T-helper 1 cell treated with Interleukin-12 subunit alpha and Interleukin-12 subunit beta and Interleukin-4 antibody, amounts not matched to agents 30 μg/mL and 1 μg/mL, for 36 hours (primary cell): Measurements from ENCODE around the gene PTPRG.
"Not testable (repeated sequence)": the region's sequence is repeated elsewhere in the genome, so short reads cannot be mapped to it uniquely, and the experiment has no call there.

Experiments
- H3K27ac Mint-ChIP-seq: one replicate; pipeline ENCODE4 v1.8.0; 2021; ENCODE audit warnings: mild to moderate bottlenecking, mixed read lengths
- H3K27me3 Mint-ChIP-seq: one replicate; pipeline ENCODE4 v1.8.0; 2021; ENCODE audit warnings: low read depth, mixed read lengths
- H3K36me3 Mint-ChIP-seq: one replicate; pipeline ENCODE4 v1.8.0; 2021; ENCODE audit warnings: low read depth, mixed read lengths
- H3K4me1 Mint-ChIP-seq: one replicate; pipeline ENCODE4 v1.8.0; 2021; ENCODE audit warnings: low read depth, mixed read lengths
- H3K4me3 Mint-ChIP-seq: one replicate; pipeline ENCODE4 v1.8.0; 2021; ENCODE audit warnings: mild to moderate bottlenecking, moderate library complexity, mixed read lengths
- H3K9me3 Mint-ChIP-seq: one replicate; pipeline ENCODE4 v1.8.0; 2021; ENCODE audit warnings: mixed read lengths

PTPRG gene

DNA sequence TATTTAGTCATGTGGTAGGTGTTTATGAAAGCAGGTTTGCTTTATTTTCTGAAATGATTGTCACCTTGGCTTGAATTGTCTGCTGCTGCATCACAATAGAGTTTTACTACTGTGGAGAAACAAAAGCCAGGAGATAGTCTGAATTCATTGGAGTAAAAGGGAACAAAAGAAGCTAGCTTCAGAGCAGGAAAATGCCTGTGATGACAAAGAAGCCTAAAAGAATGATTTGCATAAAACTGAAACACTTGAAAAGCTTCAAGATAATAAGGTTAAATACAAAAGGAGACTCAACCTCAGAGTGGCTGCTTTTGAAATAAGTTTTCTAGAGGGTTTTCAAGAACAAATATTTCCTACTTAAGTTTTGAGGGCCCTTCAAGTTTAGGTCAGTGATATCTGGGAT lies 138.3 kb downstream of the PTPRG start:
- H3K9me3 Mint-ChIP-seq = no peaks in the 10 kb centered on the region
- H3K27ac Mint-ChIP-seq = no peak overlapping the region
- H3K27me3 Mint-ChIP-seq = no peaks in the 10 kb centered on the region
- no peaks in the 10 kb centered on the region for H3K4me1 Mint-ChIP-seq
- no peaks in the 10 kb centered on the region for H3K36me3 Mint-ChIP-seq
- no peak overlapping the region for H3K4me3 Mint-ChIP-seq

DNA sequence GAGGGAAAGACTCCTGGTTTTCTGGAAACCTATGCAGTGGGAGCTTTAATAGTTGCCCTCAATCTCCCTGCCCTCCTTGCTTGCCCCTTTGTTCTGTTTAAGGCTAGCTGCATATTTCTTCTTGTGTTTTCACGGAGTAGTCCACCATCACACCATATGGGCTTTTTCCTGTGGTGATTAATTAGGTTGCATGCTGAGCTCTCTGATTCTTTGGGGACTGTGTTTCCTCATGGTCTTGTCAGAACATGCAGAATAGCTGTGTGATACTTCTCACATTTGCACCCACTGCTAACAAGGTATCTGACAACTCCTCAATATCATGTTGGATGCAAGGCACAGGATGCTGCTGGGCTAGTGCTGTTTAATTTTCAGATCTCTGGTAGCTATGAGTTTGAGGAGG lies 139.6 kb downstream of the PTPRG start:
- Mint-ChIP-seq H3K36me3 (no peaks in the 10 kb centered on the region), H3K27ac (no peak overlapping the region), H3K4me1 (no peaks in the 10 kb centered on the region)

GRCh38 chr3:61702453-61702852 lies 141.1 kb downstream of the PTPRG start:
- H3K4me3 Mint-ChIP-seq = no peak overlapping the region
- no peaks in the 10 kb centered on the region for H3K9me3 Mint-ChIP-seq

More for the DNA sequence above, 139.6 kb downstream of the PTPRG start:
- H3K9me3 Mint-ChIP-seq = no peaks in the 10 kb centered on the region
- no peak overlapping the region for H3K4me3 Mint-ChIP-seq
- no peaks in the 10 kb centered on the region for H3K27me3 Mint-ChIP-seq

GRCh38 chr3:61704807-61705206 lies 143.4 kb downstream of the PTPRG start:
- Mint-ChIP-seq H3K4me1 (no peaks in the 10 kb centered on the region), H3K36me3 (no peaks in the 10 kb centered on the region), H3K9me3 (no peaks in the 10 kb centered on the region), H3K4me3 (no peak overlapping the region), H3K27me3 (no peaks in the 10 kb centered on the region), H3K27ac (no peak overlapping the region)

More at GRCh38 chr3:61702453-61702852, 141.1 kb downstream of the PTPRG start:
- Mint-ChIP-seq H3K36me3 (no peaks in the 10 kb centered on the region), H3K27ac (no peak overlapping the region), H3K4me1 (no peaks in the 10 kb centered on the region), H3K27me3 (no peaks in the 10 kb centered on the region)

DNA sequence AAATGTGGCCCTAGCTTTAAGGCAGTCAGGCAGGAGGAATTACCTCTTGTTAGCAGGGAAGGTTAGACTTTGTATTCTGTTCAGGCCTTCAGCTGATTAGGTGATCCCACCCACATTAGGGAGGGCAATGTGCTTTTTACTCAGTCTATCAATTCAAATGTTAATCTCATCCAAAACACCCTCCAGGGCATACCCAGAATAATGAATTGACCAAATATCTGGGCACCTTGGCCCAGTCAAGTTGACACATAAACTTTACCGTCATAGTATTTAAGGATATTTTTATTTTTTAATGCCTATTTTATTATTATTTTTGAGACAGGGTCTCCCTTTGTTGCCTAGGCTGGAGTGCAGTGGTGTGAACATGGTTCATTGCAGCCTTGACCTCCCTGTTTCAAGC lies 146.1 kb downstream of the PTPRG start:
- H3K4me1 Mint-ChIP-seq = no peaks in the 10 kb centered on the region
- no peak overlapping the region for H3K27ac Mint-ChIP-seq
- H3K9me3 Mint-ChIP-seq = no peaks in the 10 kb centered on the region
- H3K27me3 Mint-ChIP-seq = no peaks in the 10 kb centered on the region
- no peaks in the 10 kb centered on the region for H3K36me3 Mint-ChIP-seq
- no peak overlapping the region for H3K4me3 Mint-ChIP-seq

DNA sequence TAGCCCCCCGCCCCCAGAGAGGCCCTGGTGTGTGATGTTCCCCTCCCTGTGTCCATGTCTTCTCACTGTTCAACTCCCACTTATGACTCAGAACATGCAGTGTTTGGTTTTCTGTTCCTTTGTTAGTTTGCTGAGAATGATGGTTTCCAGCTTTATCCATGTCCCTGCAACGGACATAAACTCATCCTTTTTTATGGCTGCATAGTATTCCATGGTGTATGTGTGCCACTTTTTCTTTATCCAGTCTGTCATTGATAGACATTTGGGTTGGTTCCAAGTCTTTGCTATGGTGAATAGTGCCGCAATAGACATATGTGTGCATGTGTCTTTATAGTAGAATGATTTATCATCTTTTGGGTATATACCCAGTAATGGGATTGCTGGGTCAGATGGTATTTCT lies 149.5 kb downstream of the PTPRG start:
- H3K4me1 Mint-ChIP-seq, H3K27me3 Mint-ChIP-seq, H3K9me3 Mint-ChIP-seq: not testable (repeated sequence)

GRCh38 chr3:61714225-61714624 lies 152.9 kb downstream of the PTPRG start:
- no peaks in the 10 kb centered on the region for H3K27me3 Mint-ChIP-seq
- no peaks in the 10 kb centered on the region for H3K9me3 Mint-ChIP-seq
- no peak overlapping the region for H3K4me3 Mint-ChIP-seq
- no peak overlapping the region for H3K27ac Mint-ChIP-seq
- no peaks in the 10 kb centered on the region for H3K4me1 Mint-ChIP-seq
- no peaks in the 10 kb centered on the region for H3K36me3 Mint-ChIP-seq

More for the DNA sequence above, 149.5 kb downstream of the PTPRG start:
- not testable (repeated sequence) for H3K4me3 Mint-ChIP-seq, H3K36me3 Mint-ChIP-seq, H3K27ac Mint-ChIP-seq

- no peaks in the 10 kb centered on the region for H3K36me3 Mint-ChIP-seq
- H3K9me3 Mint-ChIP-seq = no peaks in the 10 kb centered on the region
- H3K27ac Mint-ChIP-seq = no peak overlapping the region
- H3K4me3 Mint-ChIP-seq = no peak overlapping the region
- no peaks in the 10 kb centered on the region for H3K4me1 Mint-ChIP-seq
- H3K27me3 Mint-ChIP-seq = no peaks in the 10 kb centered on the region
Measured at GRCh38 chr3:61715886-61716527, 154.6 kb downstream of the PTPRG start.

GRCh38 chr3:61716693-61717092 lies 155.3 kb downstream of the PTPRG start:
- H3K36me3 Mint-ChIP-seq, H3K27ac Mint-ChIP-seq, H3K27me3 Mint-ChIP-seq, H3K9me3 Mint-ChIP-seq, H3K4me3 Mint-ChIP-seq, H3K4me1 Mint-ChIP-seq: not testable (repeated sequence)

- H3K27ac Mint-ChIP-seq = no peak overlapping the region
- no peaks in the 10 kb centered on the region for H3K36me3 Mint-ChIP-seq
- no peaks in the 10 kb centered on the region for H3K27me3 Mint-ChIP-seq
- no peaks in the 10 kb centered on the region for H3K9me3 Mint-ChIP-seq
- H3K4me1 Mint-ChIP-seq = no peaks in the 10 kb centered on the region
- no peak overlapping the region for H3K4me3 Mint-ChIP-seq
Measured at GRCh38 chr3:61718565-61718964, 157.2 kb downstream of the PTPRG start.

DNA sequence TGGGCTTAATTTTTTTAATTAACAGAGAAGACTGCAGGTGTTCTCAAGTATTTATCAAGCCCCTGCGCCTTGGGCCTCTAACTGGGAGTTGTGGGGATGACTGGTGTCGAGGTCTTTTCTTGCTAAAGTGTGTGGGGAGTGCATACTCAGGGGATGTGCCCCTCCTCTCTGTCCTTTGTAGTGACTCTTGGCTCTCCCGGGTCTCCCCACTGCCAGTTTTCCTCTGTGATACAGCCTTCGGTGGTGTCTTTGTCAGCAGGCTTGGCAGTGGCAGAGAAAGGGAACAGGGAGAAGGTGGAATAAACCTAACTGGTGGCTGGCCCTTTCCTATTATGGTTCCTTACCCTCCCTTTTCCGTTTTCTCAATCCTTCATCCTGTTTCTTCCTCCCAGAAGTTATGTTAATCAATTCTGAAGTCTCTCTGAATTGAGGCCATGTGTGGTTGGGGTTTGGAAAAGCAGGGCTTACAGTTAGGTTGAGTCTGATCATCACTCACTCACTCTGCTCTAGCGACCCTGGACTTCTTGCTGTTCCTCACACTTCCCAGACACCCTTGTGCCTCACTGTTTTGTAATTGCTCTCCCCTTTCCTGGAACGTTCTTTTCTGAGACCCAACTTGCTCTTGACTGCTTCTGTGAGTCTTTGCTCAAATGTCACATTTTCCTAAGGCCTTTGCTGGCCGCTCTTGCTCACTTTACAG lies 158.1 kb downstream of the PTPRG start:
- no peaks in the 10 kb centered on the region for H3K9me3 Mint-ChIP-seq
- no peaks in the 10 kb centered on the region for H3K36me3 Mint-ChIP-seq
- H3K4me3 Mint-ChIP-seq = no peak overlapping the region
- no peak overlapping the region for H3K27ac Mint-ChIP-seq
- H3K27me3 Mint-ChIP-seq = no peaks in the 10 kb centered on the region
- no peaks in the 10 kb centered on the region for H3K4me1 Mint-ChIP-seq

DNA sequence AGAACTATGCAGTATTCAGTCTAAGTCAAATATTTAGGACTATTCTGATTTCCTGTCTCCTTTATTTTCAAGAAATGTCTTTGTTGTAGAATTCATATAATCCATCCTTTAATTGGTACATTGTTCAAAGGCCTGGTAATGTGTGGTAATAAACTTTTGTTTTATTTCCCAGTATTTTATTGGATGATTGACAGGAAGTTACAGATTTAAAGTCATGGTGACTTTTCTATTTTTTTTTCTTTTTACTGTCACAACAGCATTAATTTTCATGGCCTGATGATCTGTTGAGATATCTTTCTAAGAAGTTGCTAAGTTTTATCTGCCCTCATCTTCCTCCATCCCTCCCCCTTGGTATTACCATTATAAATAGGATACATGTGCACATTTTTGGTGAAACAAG lies 161.7 kb downstream of the PTPRG start:
- no peak overlapping the region for H3K27ac Mint-ChIP-seq
- H3K27me3 Mint-ChIP-seq = no peaks in the 10 kb centered on the region

GRCh38 chr3:61724183-61724582 lies 162.8 kb downstream of the PTPRG start:
- Mint-ChIP-seq H3K9me3 (no peaks in the 10 kb centered on the region), H3K4me1 (no peaks in the 10 kb centered on the region), H3K36me3 (no peaks in the 10 kb centered on the region), H3K27ac (no peak overlapping the region), H3K27me3 (no peaks in the 10 kb centered on the region), H3K4me3 (no peak overlapping the region)

More for the DNA sequence above, 161.7 kb downstream of the PTPRG start:
- H3K36me3 Mint-ChIP-seq = no peaks in the 10 kb centered on the region
- H3K4me3 Mint-ChIP-seq = no peak overlapping the region
- no peaks in the 10 kb centered on the region for H3K9me3 Mint-ChIP-seq
- no peaks in the 10 kb centered on the region for H3K4me1 Mint-ChIP-seq

GRCh38 chr3:61724801-61725200 lies 163.4 kb downstream of the PTPRG start:
- H3K4me3 Mint-ChIP-seq = no peak overlapping the region
- no peaks in the 10 kb centered on the region for H3K27me3 Mint-ChIP-seq
- H3K36me3 Mint-ChIP-seq = no peaks in the 10 kb centered on the region
- no peaks in the 10 kb centered on the region for H3K9me3 Mint-ChIP-seq
- H3K27ac Mint-ChIP-seq = no peak overlapping the region
- no peaks in the 10 kb centered on the region for H3K4me1 Mint-ChIP-seq

- H3K27ac Mint-ChIP-seq = no peak overlapping the region
- H3K9me3 Mint-ChIP-seq = no peaks in the 10 kb centered on the region
- H3K27me3 Mint-ChIP-seq = no peaks in the 10 kb centered on the region
- no peaks in the 10 kb centered on the region for H3K4me1 Mint-ChIP-seq
- H3K4me3 Mint-ChIP-seq = no peak overlapping the region
- H3K36me3 Mint-ChIP-seq = no peaks in the 10 kb centered on the region
Measured at GRCh38 chr3:61725851-61726333, 164.5 kb downstream of the PTPRG start.
